Spinal cord (tissue), 10 donors: ENCODE measurements around the gene GPRC5B. TPM values are rescaled to one million over a fixed set of nuclear protein-coding genes. Genes with fewer than 3 reads are reported as not detected.

Experiments used
- DNase-seq, 6 donors: peaks; one replicate each; pipeline versions ENCODE4 v3.0.0 to v3.0.0-alpha.2; 2013 to 2015; ENCODE audit warnings: low spot score in 6 of 6, low read depth in 4 of 6
- H3K27ac ChIP-seq: one replicate; pipeline ENCODE4 v1.5.1; 2013; ENCODE audit warnings: low read depth, low read length, control low read depth
- H3K27me3 ChIP-seq: one replicate; pipeline ENCODE4 v1.6.1; 2013; ENCODE audit warnings: low read length; ENCODE audit not compliant: control insufficient read depth, insufficient read depth
- H3K36me3 ChIP-seq: one replicate; pipeline ENCODE4 v1.6.1; 2013; ENCODE audit warnings: low read length; ENCODE audit not compliant: control insufficient read depth, insufficient read depth
- H3K4me1 ChIP-seq: one replicate; pipeline ENCODE4 v1.6.1; 2013; ENCODE audit warnings: low read length; ENCODE audit not compliant: control insufficient read depth, insufficient read depth
- H3K4me3 ChIP-seq: one replicate; pipeline ENCODE4 v1.5.1; 2013; ENCODE audit warnings: low read depth, low read length, control low read depth
- H3K9me3 ChIP-seq: one replicate; pipeline ENCODE4 v1.6.1; 2013; ENCODE audit warnings: low read length; ENCODE audit not compliant: control insufficient read depth, insufficient read depth
- WGBS: methylation state at CpG from one replicate; pipeline ENCODE4 v1.1.5; 2013; ENCODE audit warnings: missing lambda C conversion rate; ENCODE audit not compliant: insufficient coverage; 5-methylcytosine and 5-hydroxymethylcytosine counted together
- polyA plus RNA-seq, 2 donors: library from polyadenylated mRNA; unstranded; fragments of 120-200 nt; gene quantifications; one replicate each; pipeline ENCODE4 v1.2.1, GENCODE V29; 2013; ENCODE audit not compliant: insufficient read length in 2 of 2
- total RNA-seq, 2 donors: library from RNA; depleted of rRNA in 1 of 2; stranded (reverse); fragments of 120-200 nt in 1 of 2; fragments of >200 nt in 1 of 2; gene quantifications; one replicate each; pipeline versions ENCODE4 v1.2.3 to v1.2.4, GENCODE V29; 2013 to 2014
- donor health status: healthy.

Gene GPRC5B
- total and polyA plus RNA-seq, 4 donors, result 72.8 to 146 (median 128) TPM

DNA sequence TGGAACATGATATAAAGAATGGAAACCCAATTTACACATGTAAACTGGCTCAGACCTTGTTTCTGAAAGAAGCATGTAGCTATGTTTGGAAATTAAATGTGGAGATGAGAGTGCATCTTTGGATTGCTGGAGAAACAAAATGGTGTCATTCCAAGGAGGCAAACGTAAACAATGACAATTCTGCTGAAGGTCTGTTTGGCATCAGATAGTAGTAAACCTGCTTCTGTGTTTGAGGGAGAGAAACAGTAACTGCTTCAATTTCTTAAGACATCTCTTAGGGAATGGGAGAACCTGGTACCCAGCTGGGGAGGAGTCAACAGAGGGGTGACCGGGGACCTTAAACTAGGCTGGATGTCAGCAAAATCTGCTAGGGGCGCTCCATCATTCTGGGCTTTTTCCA is 23.5 kb downstream of the GPRC5B start:
- H3K4me1 ChIP-seq, result peaks cover 64% of the 10 kb centered on the region
- no peaks in the 10 kb centered on the region for H3K9me3 ChIP-seq
- no peaks in the 10 kb centered on the region for H3K27me3 ChIP-seq
- peak in 2 of 6 donors; percentile 77 for DNase-seq
- peaks cover 30% of the 10 kb centered on the region for H3K36me3 ChIP-seq
- WGBS, result 26% methylated on average over 3 of the region's 3 CpGs
- no peak overlapping the region for H3K4me3 ChIP-seq
- peak overlapping the region; percentile 83 for H3K27ac ChIP-seq

DNA sequence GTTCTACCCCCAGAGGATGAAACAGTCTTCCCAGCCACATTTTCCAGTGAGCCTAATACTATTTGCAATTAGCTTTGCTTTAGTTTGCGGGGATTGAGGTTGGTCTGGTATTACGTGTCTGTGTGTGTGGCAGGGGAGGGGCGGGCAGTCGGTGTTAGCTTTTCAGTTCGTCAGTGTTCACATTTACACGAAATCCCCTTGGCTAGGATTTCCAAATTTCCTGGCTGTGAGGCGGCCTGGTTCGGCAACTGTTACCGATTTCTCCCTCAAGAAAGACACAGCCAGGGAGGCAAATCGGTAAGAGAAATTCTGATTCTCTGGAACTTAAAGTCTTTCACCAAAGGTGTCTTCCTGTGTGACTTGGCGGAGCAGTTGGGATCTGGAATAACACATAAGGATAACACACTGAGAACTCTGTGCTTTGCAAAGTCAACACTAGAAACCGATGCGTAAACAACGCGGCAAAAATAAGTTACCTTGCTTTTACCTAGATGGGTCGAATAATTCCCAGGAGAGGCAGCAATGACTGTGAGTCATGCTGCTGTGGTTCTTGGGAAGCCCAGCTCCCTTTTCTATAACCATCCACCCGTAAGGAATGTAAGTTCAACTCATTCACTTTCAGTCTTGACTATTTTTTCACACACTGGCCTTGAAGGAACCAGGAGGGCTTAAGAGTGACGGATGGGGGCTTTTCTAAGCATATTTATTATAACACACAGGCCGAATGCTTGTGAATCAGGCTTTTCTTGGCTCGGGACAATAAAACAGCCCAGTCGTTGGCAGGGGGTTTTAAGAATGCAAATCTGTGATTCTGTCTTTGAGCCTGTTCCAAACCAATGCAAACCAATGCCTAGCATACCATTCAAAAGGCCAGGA is 24.2 kb downstream of the GPRC5B start:
- DNase-seq, result peak in 3 of 6 donors; percentile 67 to 95 (median 92)
- Histone ChIP-seq H3K36me3 (peaks cover 26% of the 10 kb centered on the region), H3K4me3 (no peak overlapping the region), H3K27ac (peak overlapping the region; percentile 83), H3K4me1 (peaks cover 67% of the 10 kb centered on the region), H3K9me3 (no peaks in the 10 kb centered on the region), H3K27me3 (no peaks in the 10 kb centered on the region)
- WGBS, result 13% methylated on average over 15 of the region's 21 CpGs

DNA sequence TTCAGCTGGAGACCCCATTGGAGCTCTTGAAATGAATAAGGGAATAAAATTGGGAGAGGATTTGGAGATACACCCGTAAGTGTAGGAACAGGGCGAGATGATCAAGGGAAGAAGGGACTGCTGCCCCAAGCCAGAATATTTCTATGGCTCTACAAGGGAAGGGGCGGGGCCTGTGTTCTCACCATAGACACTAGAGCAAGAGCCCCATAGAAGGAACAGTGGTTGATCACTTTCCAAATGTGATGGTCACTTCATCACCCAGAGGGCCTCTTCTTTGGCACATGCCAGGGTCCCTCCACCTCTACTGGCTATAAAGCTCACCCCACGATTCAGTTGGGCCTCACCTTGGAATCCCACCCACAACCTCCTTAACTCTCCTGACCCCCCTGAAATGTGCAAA is 25.0 kb downstream of the GPRC5B start:
- H3K9me3 ChIP-seq, result no peaks in the 10 kb centered on the region
- DNase-seq, result peak in 1 of 6 donors; percentile 28
- H3K27ac ChIP-seq, result peak overlapping the region; percentile 83
- WGBS, result 68% methylated on average over 3 of the region's 4 CpGs
- H3K36me3 ChIP-seq, result peaks cover 24% of the 10 kb centered on the region
- H3K27me3 ChIP-seq, result no peaks in the 10 kb centered on the region
- peaks cover 68% of the 10 kb centered on the region for H3K4me1 ChIP-seq
- H3K4me3 ChIP-seq, result no peak overlapping the region

DNA sequence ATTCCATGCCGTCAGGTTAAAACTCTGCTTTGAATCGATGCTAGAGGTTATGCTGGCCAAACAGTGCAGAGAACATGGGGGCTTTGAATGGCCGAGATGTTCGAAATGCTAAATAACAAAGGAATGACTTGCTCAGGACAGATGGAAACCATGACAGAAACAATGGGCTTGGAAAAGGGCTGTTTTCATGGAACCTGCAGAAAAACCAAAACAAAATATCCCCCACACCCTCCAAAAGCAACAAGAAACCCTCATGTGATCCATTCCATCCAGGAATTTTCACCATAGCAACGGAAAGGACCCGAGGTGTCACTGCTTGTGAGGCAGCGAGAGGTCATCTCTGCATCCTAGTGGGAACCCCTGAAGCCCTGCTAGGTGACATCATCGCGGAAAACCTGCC is 25.5 kb downstream of the GPRC5B start:
- Histone ChIP-seq H3K4me3 (no peak overlapping the region), H3K27ac (no peak overlapping the region), H3K4me1 (peaks cover 68% of the 10 kb centered on the region), H3K9me3 (no peaks in the 10 kb centered on the region), H3K36me3 (peaks cover 19% of the 10 kb centered on the region), H3K27me3 (no peaks in the 10 kb centered on the region)
- DNase-seq, result peak in 1 of 6 donors; percentile 41
- WGBS, result 54% methylated on average over 3 of the region's 9 CpGs

DNA sequence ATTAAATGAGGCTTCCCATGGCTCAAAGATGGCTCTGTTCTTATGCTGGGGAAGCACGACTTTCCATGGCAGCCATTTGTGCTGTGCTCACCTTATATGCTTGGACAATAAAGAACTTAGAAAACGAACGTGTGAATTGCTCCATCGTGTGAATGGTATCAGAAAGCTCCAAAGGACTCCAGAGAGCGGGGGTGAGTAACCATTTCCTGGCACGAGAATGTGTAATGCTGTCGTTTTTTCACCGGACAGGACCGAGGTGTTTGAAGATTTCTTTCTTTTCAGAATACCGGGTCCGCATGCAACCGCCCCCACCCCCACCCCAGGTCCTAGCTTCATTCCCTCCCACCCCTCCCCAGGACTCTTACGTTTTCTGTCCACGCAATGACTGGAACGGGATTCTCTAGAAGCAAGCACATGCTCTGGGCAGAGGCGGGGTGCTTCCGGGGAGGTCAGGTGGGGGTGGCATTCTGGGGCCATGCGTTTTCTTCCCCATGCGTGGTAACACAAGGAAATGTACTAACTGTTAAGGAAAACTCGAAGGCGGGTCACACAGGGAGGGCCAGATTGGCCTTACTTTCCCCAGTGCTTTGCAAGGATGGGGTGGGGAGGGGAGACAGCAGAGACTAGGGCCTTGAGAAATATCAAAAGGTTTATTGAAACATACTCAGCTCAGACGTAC is 26.2 kb downstream of the GPRC5B start:
- H3K4me3 ChIP-seq, result no peak overlapping the region
- peaks cover 67% of the 10 kb centered on the region for H3K4me1 ChIP-seq
- H3K27me3 ChIP-seq, result no peaks in the 10 kb centered on the region
- peak in 1 of 6 donors; percentile 65 for DNase-seq
- H3K27ac ChIP-seq, result no peak overlapping the region
- no peaks in the 10 kb centered on the region for H3K9me3 ChIP-seq
- H3K36me3 ChIP-seq, result peaks cover 16% of the 10 kb centered on the region
- WGBS, result 61% methylated on average over 13 of the region's 22 CpGs

DNA sequence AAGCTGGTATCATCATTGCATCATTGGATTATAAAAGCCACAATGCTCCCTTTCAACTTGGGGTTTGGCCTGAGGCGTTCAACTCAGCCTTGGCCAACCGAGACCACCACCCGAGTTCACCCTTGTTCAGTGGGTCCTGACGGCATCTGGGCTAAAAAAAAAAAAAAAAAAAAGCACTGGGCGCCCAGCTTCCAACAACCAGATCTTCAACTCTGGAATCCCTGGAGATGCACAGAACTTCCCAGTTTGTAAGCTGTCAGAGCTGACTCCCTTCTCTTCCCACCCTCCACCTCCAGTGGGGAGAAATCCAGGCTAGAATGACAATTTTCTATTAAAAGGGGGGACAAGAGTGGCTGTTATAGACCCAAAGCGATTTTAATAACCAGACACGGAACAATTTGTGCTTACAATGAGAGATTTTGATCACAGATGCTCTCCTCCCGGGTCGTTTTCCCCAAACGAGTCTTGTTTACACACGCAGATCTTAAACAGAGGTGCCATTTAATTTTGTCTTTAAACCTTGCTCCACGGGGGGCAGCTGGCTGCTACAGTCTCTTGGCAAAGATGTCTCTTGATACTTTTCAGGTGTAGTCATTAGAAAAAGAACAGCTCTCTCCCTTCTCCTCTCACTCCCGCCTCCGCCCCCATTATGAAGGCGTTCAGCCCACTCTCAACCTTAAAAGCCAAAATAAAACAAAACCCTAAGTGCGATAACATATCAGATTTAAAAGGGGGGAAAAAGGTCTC is 26.9 kb downstream of the GPRC5B start:
- no peak overlapping the region for H3K4me3 ChIP-seq
- H3K4me1 ChIP-seq, result peaks cover 66% of the 10 kb centered on the region
- DNase-seq, result peak in 1 of 6 donors; percentile 73
- H3K27me3 ChIP-seq, result no peaks in the 10 kb centered on the region
- H3K36me3 ChIP-seq, result peaks cover 16% of the 10 kb centered on the region
- peak overlapping the region; percentile 16 for H3K27ac ChIP-seq
- H3K9me3 ChIP-seq, result no peaks in the 10 kb centered on the region
- WGBS, result 38% methylated on average over 8 of the region's 16 CpGs

DNA sequence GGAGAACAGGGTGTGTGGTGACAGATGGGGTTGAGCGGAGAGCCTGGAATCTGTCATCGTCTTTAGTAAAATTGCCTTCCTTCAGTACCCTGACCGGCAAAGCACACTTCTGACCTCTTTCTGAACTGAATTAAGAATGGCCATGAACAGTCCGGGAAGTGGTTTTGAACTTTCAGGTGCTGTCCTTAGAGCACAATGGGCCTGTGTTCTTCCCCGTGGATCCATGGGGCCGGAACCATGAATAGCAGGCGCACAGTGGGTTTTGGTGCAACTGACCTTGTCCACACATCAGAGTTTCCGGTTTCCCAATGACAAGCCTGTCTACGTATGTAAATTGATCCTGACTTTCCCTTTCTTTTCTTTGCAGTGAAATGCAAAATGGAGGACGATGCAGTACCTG is 28.5 kb downstream of the GPRC5B start:
- Histone ChIP-seq H3K36me3 (peaks cover 13% of the 10 kb centered on the region), H3K4me3 (no peak overlapping the region), H3K27me3 (no peaks in the 10 kb centered on the region), H3K9me3 (no peaks in the 10 kb centered on the region), H3K27ac (no peak overlapping the region), H3K4me1 (peaks cover 56% of the 10 kb centered on the region)
- WGBS, result 58% methylated on average over 6 of the region's 10 CpGs
- peak in 1 of 6 donors; percentile 27 for DNase-seq

DNA sequence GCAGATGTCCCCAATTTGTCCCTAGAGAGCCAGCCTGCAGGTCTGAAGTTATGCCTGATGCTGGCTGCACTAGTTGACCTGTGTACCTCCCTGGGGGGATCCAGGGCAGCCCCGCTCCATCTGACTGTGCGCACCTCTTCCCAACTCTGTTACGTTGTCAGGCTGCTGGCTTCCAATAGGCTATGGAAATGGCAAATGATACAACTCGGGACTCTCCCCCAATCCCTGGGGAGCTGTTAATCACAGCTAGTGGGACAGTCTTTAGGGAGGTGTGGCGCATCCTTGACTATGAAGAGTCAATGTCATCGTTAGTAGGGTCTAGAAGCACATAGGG is 30.1 kb downstream of the GPRC5B start:
- DNase-seq, result no peak
- Histone ChIP-seq H3K27me3 (no peaks in the 10 kb centered on the region), H3K36me3 (peaks cover 6% of the 10 kb centered on the region), H3K4me3 (no peak overlapping the region), H3K27ac (no peak overlapping the region), H3K9me3 (no peaks in the 10 kb centered on the region), H3K4me1 (peaks cover 50% of the 10 kb centered on the region)
- WGBS, result 48% methylated on average over 5 of the region's 6 CpGs

DNA sequence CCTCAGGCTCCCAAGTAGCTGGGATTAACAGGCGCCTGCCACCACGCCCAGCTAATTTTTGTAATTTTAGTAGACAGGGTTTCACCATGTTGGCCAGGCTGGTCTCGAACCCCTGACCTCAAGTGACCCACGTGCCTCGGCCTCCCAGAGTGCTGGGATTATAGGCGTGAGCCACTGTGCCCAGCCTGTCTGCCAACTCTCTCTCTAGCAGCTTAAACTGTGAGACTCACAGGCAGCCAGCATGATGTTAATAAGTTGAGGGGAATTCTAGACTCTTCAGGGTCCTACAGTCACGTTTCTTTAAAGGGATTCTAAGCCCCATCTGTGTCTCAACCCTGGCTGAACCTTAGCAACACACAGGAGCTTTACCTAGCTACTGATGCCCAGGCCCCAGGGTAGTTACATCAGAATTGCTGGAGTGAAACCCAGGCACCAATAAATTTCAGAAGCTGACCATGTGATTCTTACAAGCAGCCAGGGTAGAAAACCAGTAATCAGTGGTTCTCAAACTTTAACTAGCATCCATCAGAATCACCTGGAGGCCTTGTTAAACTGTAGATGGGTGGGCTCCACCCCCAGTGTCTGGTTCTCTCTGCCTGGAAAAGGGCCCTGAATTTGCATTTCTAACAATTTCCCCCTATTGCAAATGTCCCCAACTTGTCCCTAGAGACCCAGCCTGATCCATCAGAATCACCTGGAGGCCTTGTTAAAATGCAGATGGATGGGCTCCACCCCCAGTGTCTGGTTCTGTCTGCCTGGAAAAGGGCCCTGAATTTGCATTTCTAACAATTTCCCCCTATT is 30.7 kb downstream of the GPRC5B start:
- H3K27ac ChIP-seq, result peak overlapping the region; percentile 12
- DNase-seq, result peak in 2 of 6 donors; percentile 32 to 56

More for the DNA sequence above, 30.7 kb downstream of the GPRC5B start:
- WGBS, result 29% methylated on average over 5 of the region's 7 CpGs
- Histone ChIP-seq H3K4me1 (peaks cover 44% of the 10 kb centered on the region), H3K36me3 (peaks cover 3% of the 10 kb centered on the region), H3K4me3 (no peak overlapping the region), H3K27me3 (no peaks in the 10 kb centered on the region), H3K9me3 (no peaks in the 10 kb centered on the region)
